ENCODE results near the gene VPS37B. TPM values are rescaled to one million over a fixed set of nuclear protein-coding genes. Genes with fewer than 3 reads are reported as not detected.

Gene VPS37B
- total and polyA plus RNA-seq, 2 donors (not counting 3 experiments of a cell fraction or from before 2014, with no cell fraction given) = 39.5 to 45.9 TPM

GRCh38 chr12:122874081-122874480 lies 21.8 kb downstream of the VPS37B start:
- H3K9me1 ChIP-seq (replicated peaks; ENCODE audit: control insufficient read depth, extremely low read depth, insufficient read depth, low read length) = no peaks in the 10 kb centered on the region
- H3K79me2 ChIP-seq (ENCODE audit: control insufficient read depth, insufficient read depth, low read length) = peaks cover 82% of the 10 kb centered on the region
- POLR2A ChIA-PET = no interaction called here
- H3K9me3 ChIP-seq (replicated peaks; ENCODE audit: control insufficient read depth, insufficient read depth, low read length) = no peaks in the 10 kb centered on the region
- H3K9ac ChIP-seq (replicated peaks; ENCODE audit: extremely low read depth, insufficient read depth, low read length) = no peak overlapping the region
- H4K20me1 ChIP-seq (replicated peaks; ENCODE audit: control insufficient read depth, extremely low read depth, insufficient read depth, low read length) = no peaks in the 10 kb centered on the region
- dilution Hi-C loops (cut with MboI; ENCODE audit: extremely low pct_ligation_motif_present, low sequenced_read_pairs) = no loop called here
- no peak for FAIRE-seq
- CTCF ChIA-PET = no interaction called here
- intact Hi-C loops (cut with micrococcal nuclease) = no loop called here
- H3K4me3 ChIP-seq (replicated peaks in 1 of 3; ENCODE audit: insufficient read depth in 1 of 3, low read depth in 1 of 3, low read length in 3 of 3) = no peak overlapping the region
- TF ChIP-seq GATA2 (IDR thresholded peaks at IDR 0.05; ENCODE audit: insufficient read depth, insufficient read length, low read depth, low read length) (no peak), MYC (IDR thresholded peaks at IDR 0.05; ENCODE audit: low read depth, low read length) (no peak), MAX (IDR thresholded peaks at IDR 0.05; ENCODE audit: insufficient read depth, insufficient read length) (no peak), FOS (IDR thresholded peaks at IDR 0.05; ENCODE audit: borderline replicate concordance, insufficient read depth, low read length) (no peak), EZH2 (IDR thresholded peaks at IDR 0.05; ENCODE audit: borderline replicate concordance, low read depth, low read length, severe bottlenecking) (no peak), POLR2AphosphoS5 (IDR thresholded peaks at IDR 0.05; ENCODE audit: insufficient read depth, low read depth, low read length) (no peak), CTCF (IDR thresholded peaks at IDR 0.05; ENCODE audit: extremely low read depth in 1 of 2, insufficient read depth in 1 of 2, low read depth in 1 of 2, low read length in 2 of 2) (no peak), POLR2A (IDR thresholded peaks at IDR 0.05; ENCODE audit: low read depth, low read length) (no peak), JUN (IDR thresholded peaks at IDR 0.05; ENCODE audit: borderline replicate concordance, insufficient read depth, insufficient read length, low read depth) (no peak)
- BruUV-seq (replicated peaks) = no TSS peak
- H2AFZ ChIP-seq (ENCODE audit: low read depth, low read length) = no peak overlapping the region
- H3K27me3 ChIP-seq (ENCODE audit: control insufficient read depth in 2 of 2, insufficient read depth in 2 of 2, low read length in 2 of 2) = no peaks in the 10 kb centered on the region
- H3K4me2 ChIP-seq (ENCODE audit: insufficient read depth, low read length) = no peak overlapping the region
- no peak overlapping the region for H3K27ac ChIP-seq (ENCODE audit: insufficient read depth, low read depth, low read length)
- peaks cover 5 to 9% of the 10 kb centered on the region in 2 experiments for H3K36me3 ChIP-seq (ENCODE audit: control insufficient read depth in 2 of 2, extremely low read depth in 1 of 2, insufficient read depth in 2 of 2, low read length in 2 of 2)
- H3K4me1 ChIP-seq (ENCODE audit: control insufficient read depth, extremely low read depth, insufficient read depth, low read length) = peaks cover 32% of the 10 kb centered on the region
- DNase-seq (ENCODE audit: low read depth, low spot score) = no peak
